ENCODE results near the gene C6orf47. TPM values are rescaled to one million over a fixed set of nuclear protein-coding genes. Genes with fewer than 3 reads are reported as not detected.

Gene C6orf47
- total and polyA plus RNA-seq, 2 of the 13 experiments (the other 11 are each of a cell fraction or from before 2014, with no cell fraction given), result 1.7 to 18.1 TPM

GRCh38 chr6:31654574-31655348, 5.8 kb downstream of the C6orf47 start (continued):
- no peak for TF ChIP-seq ZNF12 (CRISPR knock-in tag; IDR thresholded peaks at IDR 0.05)
- TF ChIP-seq, protein P1, sequence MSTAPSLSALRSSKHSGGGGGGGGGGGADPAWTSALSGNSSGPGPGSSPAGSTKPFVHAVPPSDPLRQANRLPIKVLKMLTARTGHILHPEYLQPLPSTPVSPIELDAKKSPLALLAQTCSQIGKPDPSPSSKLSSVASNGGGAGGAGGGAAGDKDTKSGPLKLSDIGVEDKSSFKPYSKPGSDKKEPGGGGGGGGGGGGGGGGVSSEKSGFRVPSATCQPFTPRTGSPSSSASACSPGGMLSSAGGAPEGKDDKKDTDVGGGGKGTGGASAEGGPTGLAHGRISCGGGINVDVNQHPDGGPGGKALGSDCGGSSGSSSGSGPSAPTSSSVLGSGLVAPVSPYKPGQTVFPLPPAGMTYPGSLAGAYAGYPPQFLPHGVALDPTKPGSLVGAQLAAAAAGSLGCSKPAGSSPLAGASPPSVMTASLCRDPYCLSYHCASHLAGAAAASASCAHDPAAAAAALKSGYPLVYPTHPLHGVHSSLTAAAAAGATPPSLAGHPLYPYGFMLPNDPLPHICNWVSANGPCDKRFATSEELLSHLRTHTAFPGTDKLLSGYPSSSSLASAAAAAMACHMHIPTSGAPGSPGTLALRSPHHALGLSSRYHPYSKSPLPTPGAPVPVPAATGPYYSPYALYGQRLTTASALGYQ (CRISPR knock-in tag; IDR thresholded peaks at IDR 0.05), result 0 out of 2 replicates have a peak, but pooled peaks have one; percentile 39
- no peak for TF ChIP-seq ZBTB37 (CRISPR knock-in tag; IDR thresholded peaks at IDR 0.05)
- no peak for TF ChIP-seq ZNF431 (CRISPR knock-in tag; IDR thresholded peaks at IDR 0.05; ENCODE audit: borderline replicate concordance, low read depth)
- TF ChIP-seq ZNF253 (CRISPR knock-in tag; IDR thresholded peaks at IDR 0.05; ENCODE audit: borderline replicate concordance), result no peak
- no peak for TF ChIP-seq ZNF598 (CRISPR knock-in tag; IDR thresholded peaks at IDR 0.05; ENCODE audit: borderline replicate concordance)
- no peak for TF ChIP-seq RFXAP (CRISPR knock-in tag; IDR thresholded peaks at IDR 0.05; ENCODE audit: borderline replicate concordance)
- no peak for TF ChIP-seq GPN1 (CRISPR knock-in tag; IDR thresholded peaks at IDR 0.05; ENCODE audit: borderline replicate concordance)
- TF ChIP-seq MEIS1 (CRISPR knock-in tag; IDR thresholded peaks at IDR 0.05; ENCODE audit: borderline replicate concordance), result 0 out of 2 replicates have a peak, but pooled peaks have one; percentile 13
- TF ChIP-seq CHD4 (IDR thresholded peaks at IDR 0.05; ENCODE audit: borderline replicate concordance, low read length), result peak; percentile 23; the same call in 1 of the 2 replicates
- TF ChIP-seq MEIS2 (CRISPR knock-in tag; IDR thresholded peaks at IDR 0.05), result no peak
- no peak for TF ChIP-seq ZNF432 (CRISPR knock-in tag; IDR thresholded peaks at IDR 0.05; ENCODE audit: borderline replicate concordance)
- TF ChIP-seq, protein P2, sequence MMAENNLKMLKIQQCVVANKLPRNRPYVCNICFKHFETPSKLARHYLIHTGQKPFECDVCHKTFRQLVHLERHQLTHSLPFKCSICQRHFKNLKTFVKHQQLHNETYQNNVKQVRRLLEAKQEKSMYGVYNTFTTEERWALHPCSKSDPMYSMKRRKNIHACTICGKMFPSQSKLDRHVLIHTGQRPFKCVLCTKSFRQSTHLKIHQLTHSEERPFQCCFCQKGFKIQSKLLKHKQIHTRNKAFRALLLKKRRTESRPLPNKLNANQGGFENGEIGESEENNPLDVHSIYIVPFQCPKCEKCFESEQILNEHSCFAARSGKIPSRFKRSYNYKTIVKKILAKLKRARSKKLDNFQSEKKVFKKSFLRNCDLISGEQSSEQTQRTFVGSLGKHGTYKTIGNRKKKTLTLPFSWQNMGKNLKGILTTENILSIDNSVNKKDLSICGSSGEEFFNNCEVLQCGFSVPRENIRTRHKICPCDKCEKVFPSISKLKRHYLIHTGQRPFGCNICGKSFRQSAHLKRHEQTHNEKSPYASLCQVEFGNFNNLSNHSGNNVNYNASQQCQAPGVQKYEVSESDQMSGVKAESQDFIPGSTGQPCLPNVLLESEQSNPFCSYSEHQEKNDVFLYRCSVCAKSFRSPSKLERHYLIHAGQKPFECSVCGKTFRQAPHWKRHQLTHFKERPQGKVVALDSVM (CRISPR knock-in tag; IDR thresholded peaks at IDR 0.05), result peak; percentile 99
- TF ChIP-seq NFIB (CRISPR knock-in tag; IDR thresholded peaks at IDR 0.05; ENCODE audit: borderline replicate concordance), result no peak
- no peak for TF ChIP-seq MTF1 (CRISPR knock-in tag; IDR thresholded peaks at IDR 0.05)
- TF ChIP-seq TRIM24 (CRISPR knock-in tag; IDR thresholded peaks at IDR 0.05), result no peak
- no peak for TF ChIP-seq ZNF274 (CRISPR knock-in tag; IDR thresholded peaks at IDR 0.05)
- TF ChIP-seq PHF5A (CRISPR knock-in tag; IDR thresholded peaks at IDR 0.05; ENCODE audit: low read depth, unreplicated experiment), result no peak
- TF ChIP-seq ZNF569 (CRISPR knock-in tag; IDR thresholded peaks at IDR 0.05; ENCODE audit: borderline replicate concordance), result peak; percentile 32; the same call in 1 of the 2 replicates
- TF ChIP-seq CHCHD3 (CRISPR knock-in tag; IDR thresholded peaks at IDR 0.05), result no peak

Data from HepG2 (cell line).